ENCODE data around the gene SYNE3.

Gene SYNE3

GRCh38 chr14:95498622-95499353 lies 17.7 kb downstream of the SYNE3 start:
- Histone ChIP-seq H3K9me3 (ENCODE audit: control insufficient read depth, insufficient read depth, low read length) (no peaks in the 10 kb centered on the region), H3K4me1 (ENCODE audit: insufficient read depth, low read length) (peaks cover 2% of the 10 kb centered on the region; the same call in 1 of the 2 replicates), H3K36me3 (ENCODE audit: insufficient read depth, low read length) (no peaks in the 10 kb centered on the region), H3K9ac (ENCODE audit: low read depth, low read length) (no peak overlapping the region)

GRCh38 chr14:95497561-95498011 lies 18.9 kb downstream of the SYNE3 start:
- Histone ChIP-seq H3K36me3 (ENCODE audit: insufficient read depth, low read length) (no peaks in the 10 kb centered on the region), H3K4me1 (ENCODE audit: insufficient read depth, low read length) (peaks cover 2% of the 10 kb centered on the region; the same call in 1 of the 2 replicates), H3K9ac (ENCODE audit: low read depth, low read length) (no peak overlapping the region), H3K9me3 (ENCODE audit: control insufficient read depth, insufficient read depth, low read length) (no peaks in the 10 kb centered on the region)

- Histone ChIP-seq H3K36me3 (ENCODE audit: insufficient read depth, low read length) (no peaks in the 10 kb centered on the region), H3K9ac (ENCODE audit: low read depth, low read length) (no peak overlapping the region), H3K9me3 (ENCODE audit: control insufficient read depth, insufficient read depth, low read length) (no peaks in the 10 kb centered on the region), H3K4me1 (ENCODE audit: insufficient read depth, low read length) (peaks cover 2% of the 10 kb centered on the region; the same call in 1 of the 2 replicates)
These were observed 19.7 kb downstream of the SYNE3 start for GRCh38 chr14:95496690-95497259.

GRCh38 chr14:95496111-95496681 lies 20.3 kb downstream of the SYNE3 start:
- Histone ChIP-seq H3K9ac (ENCODE audit: low read depth, low read length) (no peak overlapping the region), H3K36me3 (ENCODE audit: insufficient read depth, low read length) (no peaks in the 10 kb centered on the region), H3K4me1 (ENCODE audit: insufficient read depth, low read length) (peaks cover 2% of the 10 kb centered on the region; the same call in 1 of the 2 replicates), H3K9me3 (ENCODE audit: control insufficient read depth, insufficient read depth, low read length) (no peaks in the 10 kb centered on the region)

- H3K36me3 ChIP-seq (ENCODE audit: insufficient read depth, low read length): no peaks in the 10 kb centered on the region
- no peaks in the 10 kb centered on the region for H3K9me3 ChIP-seq (ENCODE audit: control insufficient read depth, insufficient read depth, low read length)
- H3K4me1 ChIP-seq (ENCODE audit: insufficient read depth, low read length): peaks cover 2% of the 10 kb centered on the region; the same call in 1 of the 2 replicates
- H3K9ac ChIP-seq (ENCODE audit: low read depth, low read length): no peak overlapping the region
These were observed 20.9 kb downstream of the SYNE3 start for GRCh38 chr14:95495538-95496025.

- no peak overlapping the region for H3K9ac ChIP-seq (ENCODE audit: low read depth, low read length)
- H3K36me3 ChIP-seq (ENCODE audit: insufficient read depth, low read length): no peaks in the 10 kb centered on the region
- no peaks in the 10 kb centered on the region for H3K9me3 ChIP-seq (ENCODE audit: control insufficient read depth, insufficient read depth, low read length)
- peaks cover 2% of the 10 kb centered on the region; the same call in 1 of the 2 replicates for H3K4me1 ChIP-seq (ENCODE audit: insufficient read depth, low read length)
These were observed 21.4 kb downstream of the SYNE3 start for GRCh38 chr14:95495076-95495475.

- no peaks in the 10 kb centered on the region for H3K9me3 ChIP-seq (ENCODE audit: control insufficient read depth, insufficient read depth, low read length)
- peaks cover 2% of the 10 kb centered on the region; the same call in 1 of the 2 replicates for H3K4me1 ChIP-seq (ENCODE audit: insufficient read depth, low read length)
- H3K9ac ChIP-seq (ENCODE audit: low read depth, low read length): no peak overlapping the region
- H3K36me3 ChIP-seq (ENCODE audit: insufficient read depth, low read length): no peaks in the 10 kb centered on the region
These were observed 22.0 kb downstream of the SYNE3 start for GRCh38 chr14:95494456-95494855.

GRCh38 chr14:95493976-95494375 lies 22.5 kb downstream of the SYNE3 start:
- Histone ChIP-seq H3K4me1 (ENCODE audit: insufficient read depth, low read length) (peaks cover 2% of the 10 kb centered on the region; the same call in 1 of the 2 replicates), H3K9me3 (ENCODE audit: control insufficient read depth, insufficient read depth, low read length) (no peaks in the 10 kb centered on the region), H3K36me3 (ENCODE audit: insufficient read depth, low read length) (no peaks in the 10 kb centered on the region), H3K9ac (ENCODE audit: low read depth, low read length) (no peak overlapping the region)

- Histone ChIP-seq H3K9me3 (ENCODE audit: control insufficient read depth, insufficient read depth, low read length) (no peaks in the 10 kb centered on the region), H3K9ac (ENCODE audit: low read depth, low read length) (no peak overlapping the region)
These were observed 22.9 kb downstream of the SYNE3 start for GRCh38 chr14:95493503-95493902.

GRCh38 chr14:95491936-95492608 lies 24.4 kb downstream of the SYNE3 start:
- H3K9me3 ChIP-seq (ENCODE audit: control insufficient read depth, insufficient read depth, low read length): no peaks in the 10 kb centered on the region
- H3K4me1 ChIP-seq (ENCODE audit: insufficient read depth, low read length): peaks cover 2% of the 10 kb centered on the region; the same call in 1 of the 2 replicates
- no peaks in the 10 kb centered on the region for H3K36me3 ChIP-seq (ENCODE audit: insufficient read depth, low read length)
- no peak overlapping the region for H3K9ac ChIP-seq (ENCODE audit: low read depth, low read length)

More at GRCh38 chr14:95493503-95493902, 22.9 kb downstream of the SYNE3 start:
- H3K4me1 ChIP-seq (ENCODE audit: insufficient read depth, low read length): peaks cover 2% of the 10 kb centered on the region; the same call in 1 of the 2 replicates
- no peaks in the 10 kb centered on the region for H3K36me3 ChIP-seq (ENCODE audit: insufficient read depth, low read length)

- Histone ChIP-seq H3K9me3 (ENCODE audit: control insufficient read depth, insufficient read depth, low read length) (no peaks in the 10 kb centered on the region), H3K9ac (ENCODE audit: low read depth, low read length) (no peak overlapping the region), H3K4me1 (ENCODE audit: insufficient read depth, low read length) (no peaks in the 10 kb centered on the region), H3K36me3 (ENCODE audit: insufficient read depth, low read length) (no peaks in the 10 kb centered on the region)
These were observed 25.6 kb downstream of the SYNE3 start for GRCh38 chr14:95490727-95491451.

- Histone ChIP-seq H3K36me3 (ENCODE audit: insufficient read depth, low read length) (no peaks in the 10 kb centered on the region), H3K4me1 (ENCODE audit: insufficient read depth, low read length) (peaks cover 3% of the 10 kb centered on the region; the same call in 1 of the 2 replicates), H3K9ac (ENCODE audit: low read depth, low read length) (no peak overlapping the region), H3K9me3 (ENCODE audit: control insufficient read depth, insufficient read depth, low read length) (no peaks in the 10 kb centered on the region)
These were observed 26.3 kb downstream of the SYNE3 start for GRCh38 chr14:95490138-95490509.

GRCh38 chr14:95489214-95490137 lies 27.0 kb downstream of the SYNE3 start:
- Histone ChIP-seq H3K36me3 (ENCODE audit: insufficient read depth, low read length) (no peaks in the 10 kb centered on the region), H3K9me3 (ENCODE audit: control insufficient read depth, insufficient read depth, low read length) (no peaks in the 10 kb centered on the region), H3K4me1 (ENCODE audit: insufficient read depth, low read length) (peaks cover 7% of the 10 kb centered on the region; the same call in 1 of the 2 replicates), H3K9ac (ENCODE audit: low read depth, low read length) (no peak overlapping the region)
